Calu3 (cell line): ENCODE measurements around the gene FBXL5. TPM values are rescaled to one million over a fixed set of nuclear protein-coding genes. Genes with fewer than 3 reads are reported as not detected.
A peak's percentile ranks its signal among the peaks of the same experiment; 100 is the strongest.

ENCODE experiments used
- BruUV-seq: library from RNA; stranded (reverse); fragments of 400-500 nt; replicated peaks from 2 replicates; lab custom pipeline; 2021; lab: Mats Ljungman, UMichigan
- CTCF ChIA-PET: fragments of 300-600 bp; sonication (Branson Sonifier 250); formaldehyde crosslinking; loops from one replicate; lab custom pipeline; 2022; ENCODE audit warnings: antibody characterized with exemption; lab: Charles Lee
- DNase-seq: peaks from one replicate; pipeline ENCODE4 v3.0.0; 2022
- H3K27ac Mint-ChIP-seq: one replicate; pipeline ENCODE4 v1.8.0; 2022; ENCODE audit warnings: mixed read lengths; ENCODE audit not compliant: unreplicated experiment
- H3K27me3 Mint-ChIP-seq: one replicate; pipeline ENCODE4 v1.8.0; 2022; ENCODE audit warnings: mixed read lengths; ENCODE audit not compliant: unreplicated experiment
- H3K36me3 Mint-ChIP-seq: one replicate; pipeline ENCODE4 v1.8.0; 2022; ENCODE audit warnings: mild to moderate bottlenecking, moderate library complexity, mixed read lengths; ENCODE audit not compliant: insufficient read depth, unreplicated experiment
- H3K4me1 Mint-ChIP-seq: one replicate; pipeline ENCODE4 v1.8.0; 2022; ENCODE audit warnings: mild to moderate bottlenecking, low read depth, mixed read lengths; ENCODE audit not compliant: unreplicated experiment
- H3K4me3 Mint-ChIP-seq: one replicate; pipeline ENCODE4 v1.8.0; 2022; ENCODE audit warnings: mild to moderate bottlenecking, low read depth, moderate library complexity, mixed read lengths; ENCODE audit not compliant: unreplicated experiment
- H3K9me3 Mint-ChIP-seq: one replicate; pipeline ENCODE4 v1.8.0; 2022; ENCODE audit warnings: low read depth, mixed read lengths; ENCODE audit not compliant: unreplicated experiment
- CTCF ChIP-seq: fragments of 200-600 bp; IDR thresholded peaks from one replicate; pipeline ENCODE4 v1.8.0; 2022; ENCODE audit warnings: antibody characterized with exemption; ENCODE audit not compliant: unreplicated experiment
- intact Hi-C: fragments of 100-400 bp; cut with micrococcal nuclease; formaldehyde crosslinking; loops from one replicate; pipeline ENCODE4 v1.10.0; 2022; ENCODE audit not compliant: unreplicated experiment
- total RNA-seq: library from RNA; stranded (reverse); gene quantifications from 2 replicates; pipeline ENCODE4 v1.2.3, GENCODE V29; 2022

Gene FBXL5
- total RNA-seq, 1 experiment from 2014 or later = 27.0 TPM

GRCh38 chr4:15653864-15654592 is 1.1 kb downstream of the FBXL5 start:
- DNase-seq = no peak
- H3K4me1 Mint-ChIP-seq = peaks cover 18% of the 10 kb centered on the region
- TSS peak; percentile 59 for BruUV-seq
- H3K36me3 Mint-ChIP-seq = peaks cover 34% of the 10 kb centered on the region
- no peaks in the 10 kb centered on the region for H3K9me3 Mint-ChIP-seq
- TF ChIP-seq CTCF = no peak
- peak overlapping the region; percentile 86 for H3K4me3 Mint-ChIP-seq
- intact Hi-C loops = no loop called here
- peak overlapping the region; percentile 97 for H3K27ac Mint-ChIP-seq
- CTCF ChIA-PET = interaction anchor here (0.5 to 0.6 kb wide), 2 partner anchors 25 to 241 kb away, joined by 3 to 7 read pairs; no protein-coding TSS in a partner anchor
- no peaks in the 10 kb centered on the region for H3K27me3 Mint-ChIP-seq

GRCh38 chr4:15653420-15653819 is 1.7 kb downstream of the FBXL5 start:
- H3K4me3 Mint-ChIP-seq = peak overlapping the region; percentile 86
- intact Hi-C loops = no loop called here
- no TSS peak for BruUV-seq
- CTCF ChIA-PET = interaction anchor here (0.6 kb wide), 1 partner anchor 25 kb away, joined by 3 read pairs; no protein-coding TSS in a partner anchor
- no peaks in the 10 kb centered on the region for H3K27me3 Mint-ChIP-seq
- peaks cover 34% of the 10 kb centered on the region for H3K36me3 Mint-ChIP-seq
- no peak for TF ChIP-seq CTCF
- H3K27ac Mint-ChIP-seq = peak overlapping the region; percentile 97
- peaks cover 22% of the 10 kb centered on the region for H3K4me1 Mint-ChIP-seq
- H3K9me3 Mint-ChIP-seq = no peaks in the 10 kb centered on the region
- no peak for DNase-seq

GRCh38 chr4:15652841-15653240 is 2.3 kb downstream of the FBXL5 start:
- TF ChIP-seq CTCF = no peak
- no peaks in the 10 kb centered on the region for H3K27me3 Mint-ChIP-seq
- H3K4me3 Mint-ChIP-seq = peak overlapping the region; percentile 86
- no peak for DNase-seq
- H3K27ac Mint-ChIP-seq = peak overlapping the region; percentile 97
- peaks cover 26% of the 10 kb centered on the region for H3K4me1 Mint-ChIP-seq
- peaks cover 34% of the 10 kb centered on the region for H3K36me3 Mint-ChIP-seq
- BruUV-seq = no TSS peak
- H3K9me3 Mint-ChIP-seq = no peaks in the 10 kb centered on the region
- intact Hi-C loops = no loop called here
- CTCF ChIA-PET = no interaction called here

- no peaks in the 10 kb centered on the region for H3K9me3 Mint-ChIP-seq
- H3K4me3 Mint-ChIP-seq = peak overlapping the region; percentile 57
- H3K27me3 Mint-ChIP-seq = no peaks in the 10 kb centered on the region
- TF ChIP-seq CTCF = no peak
- peaks cover 26% of the 10 kb centered on the region for H3K4me1 Mint-ChIP-seq
- intact Hi-C loops = no loop called here
- H3K36me3 Mint-ChIP-seq = peaks cover 34% of the 10 kb centered on the region
- CTCF ChIA-PET = no interaction called here
- no peak for DNase-seq
- BruUV-seq = no TSS peak
- H3K27ac Mint-ChIP-seq = peak overlapping the region; percentile 41
Observed at GRCh38 chr4:15652191-15652590, 3.0 kb downstream of the FBXL5 start.
